Smooth muscle cell (in vitro differentiated cells): Measurements from ENCODE around the gene ALG1. TPM values are rescaled to one million over a fixed set of nuclear protein-coding genes. Genes with fewer than 3 reads are reported as not detected.

Experiments
- DNase-seq: peaks from one replicate; lab custom pipeline; 2025; ENCODE audit not compliant: unreplicated experiment; lab: John Stamatoyannopoulos, UW
- H2AFZ ChIP-seq: fragments of 200-600 bp; sonication (generic); 2 replicates; pipeline ENCODE4 v1.6.0; 2016; ENCODE audit warnings: antibody characterized with exemption, low read depth, mild to moderate bottlenecking
- H3F3A ChIP-seq: fragments of 200-600 bp; sonication (generic); 2 replicates; pipeline ENCODE4 v1.6.0; 2017; ENCODE audit warnings: antibody characterized with exemption, low read depth
- H3K27ac ChIP-seq: fragments of 200-600 bp; sonication (generic); 2 replicates; pipeline ENCODE4 v1.5.1; 2016; ENCODE audit warnings: low read depth, mild to moderate bottlenecking
- H3K27me3 ChIP-seq: fragments of 200-600 bp; sonication (generic); 2 replicates; pipeline ENCODE4 v1.6.1; 2016; ENCODE audit warnings: low read depth, mild to moderate bottlenecking
- H3K36me3 ChIP-seq: fragments of 200-600 bp; sonication (generic); 2 replicates; pipeline ENCODE4 v1.5.1; 2016; ENCODE audit warnings: low read depth
- H3K4me1 ChIP-seq: fragments of 200-600 bp; sonication (generic); 2 replicates; pipeline ENCODE4 v1.5.1; 2016; ENCODE audit warnings: low read depth
- H3K4me2 ChIP-seq: fragments of 200-600 bp; sonication (generic); 2 replicates; pipeline ENCODE4 v1.6.0; 2016; ENCODE audit warnings: mild to moderate bottlenecking
- H3K4me3 ChIP-seq: fragments of 200-600 bp; sonication (generic); 2 replicates; pipeline ENCODE4 v1.5.1; 2016; ENCODE audit warnings: mild to moderate bottlenecking
- H3K79me2 ChIP-seq: fragments of 200-600 bp; sonication (generic); 2 replicates; pipeline ENCODE4 v1.6.0; 2016; ENCODE audit warnings: low read depth, mild to moderate bottlenecking
- H3K9ac ChIP-seq: fragments of 200-600 bp; sonication (generic); 2 replicates; pipeline ENCODE4 v1.6.0; 2016; ENCODE audit warnings: low read depth
- H3K9me3 ChIP-seq: fragments of 200-600 bp; sonication (generic); replicated peaks from 2 replicates; pipeline ENCODE4 v1.5.1; 2016; ENCODE audit warnings: low read depth
- H4K20me1 ChIP-seq: fragments of 200-600 bp; sonication (generic); 2 replicates; pipeline ENCODE4 v1.6.0; 2016; ENCODE audit warnings: low read depth
- WGBS: methylation state at CpG from one replicate; pipeline ENCODE4 v1.1.7; 2016; ENCODE audit warnings: low lambda C conversion rate; 5-methylcytosine and 5-hydroxymethylcytosine counted together
- polyA plus RNA-seq: library from polyadenylated mRNA; unstranded; fragments of >200 nt; fragmentation: Nextera tagmentation; extraction: Ambion mirVana; gene quantifications from 2 replicates; pipeline ENCODE4 v1.2.1, GENCODE V29; 2016
- total RNA-seq: library from RNA; depleted of rRNA; stranded (reverse); fragments of >200 nt; gene quantifications from 2 replicates; pipeline ENCODE4 v1.2.3, GENCODE V29; 2014
- TF ChIP-seq, protein P1 (sequence below): fragments of 200-600 bp; sonication (generic); IDR thresholded peaks from 2 replicates; pipeline ENCODE4 v1.5.1; 2017; ENCODE audit warnings: borderline replicate concordance, mild to moderate bottlenecking, antibody characterized with exemption; ENCODE audit not compliant: insufficient read depth, poor library complexity, severe bottlenecking

Gene ALG1
- total and polyA plus RNA-seq, 2 experiments from 2014 or later, result 22.6 to 32.9 TPM

- Histone ChIP-seq H3K4me1 (peaks cover 9% of the 10 kb centered on the region), H4K20me1 (no peaks in the 10 kb centered on the region), H3K27me3 (no peaks in the 10 kb centered on the region), H3K9me3 (no peaks in the 10 kb centered on the region), H3K79me2 (no peaks in the 10 kb centered on the region), H3K9ac (no peak overlapping the region), H3F3A (no peaks in the 10 kb centered on the region), H3K27ac (no peak overlapping the region), H3K4me3 (no peak overlapping the region), H3K4me2 (no peak overlapping the region), H2AFZ (no peak overlapping the region), H3K36me3 (no peaks in the 10 kb centered on the region)
- no peak for DNase-seq
- TF ChIP-seq, protein P1, sequence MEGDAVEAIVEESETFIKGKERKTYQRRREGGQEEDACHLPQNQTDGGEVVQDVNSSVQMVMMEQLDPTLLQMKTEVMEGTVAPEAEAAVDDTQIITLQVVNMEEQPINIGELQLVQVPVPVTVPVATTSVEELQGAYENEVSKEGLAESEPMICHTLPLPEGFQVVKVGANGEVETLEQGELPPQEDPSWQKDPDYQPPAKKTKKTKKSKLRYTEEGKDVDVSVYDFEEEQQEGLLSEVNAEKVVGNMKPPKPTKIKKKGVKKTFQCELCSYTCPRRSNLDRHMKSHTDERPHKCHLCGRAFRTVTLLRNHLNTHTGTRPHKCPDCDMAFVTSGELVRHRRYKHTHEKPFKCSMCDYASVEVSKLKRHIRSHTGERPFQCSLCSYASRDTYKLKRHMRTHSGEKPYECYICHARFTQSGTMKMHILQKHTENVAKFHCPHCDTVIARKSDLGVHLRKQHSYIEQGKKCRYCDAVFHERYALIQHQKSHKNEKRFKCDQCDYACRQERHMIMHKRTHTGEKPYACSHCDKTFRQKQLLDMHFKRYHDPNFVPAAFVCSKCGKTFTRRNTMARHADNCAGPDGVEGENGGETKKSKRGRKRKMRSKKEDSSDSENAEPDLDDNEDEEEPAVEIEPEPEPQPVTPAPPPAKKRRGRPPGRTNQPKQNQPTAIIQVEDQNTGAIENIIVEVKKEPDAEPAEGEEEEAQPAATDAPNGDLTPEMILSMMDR, result no peak
- WGBS, result 66% methylated on average over 19 of the region's 19 CpGs
Observed at GRCh38 chr16:5062790-5063765, 8.6 kb upstream of the ALG1 start.

DNA sequence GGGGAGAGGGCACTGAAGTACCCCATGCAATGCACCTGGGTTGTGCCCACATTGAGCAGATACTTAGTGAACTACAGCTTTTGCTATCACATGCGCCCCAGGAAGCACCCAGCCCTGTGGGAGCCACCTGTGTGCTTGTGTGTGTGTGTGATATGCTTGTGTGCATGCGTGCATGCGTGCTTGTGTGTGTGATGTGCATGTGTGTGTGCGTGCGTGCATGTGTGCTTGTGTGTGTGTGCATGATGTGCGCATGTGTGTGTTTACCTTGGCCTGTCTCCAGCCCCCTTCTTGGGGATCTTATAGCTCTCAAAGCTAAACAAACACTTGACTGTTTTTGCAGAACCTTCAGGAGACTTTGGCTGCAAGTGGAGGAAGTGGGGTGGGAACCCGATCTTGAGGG lies 6.7 kb upstream of the ALG1 start:
- H3K9ac ChIP-seq, result no peak overlapping the region
- no peaks in the 10 kb centered on the region for H3K9me3 ChIP-seq
- no peaks in the 10 kb centered on the region for H3K79me2 ChIP-seq
- no peaks in the 10 kb centered on the region for H3K27me3 ChIP-seq
- no peak overlapping the region for H3K27ac ChIP-seq
- no peak overlapping the region for H3K4me2 ChIP-seq
- no peaks in the 10 kb centered on the region for H3F3A ChIP-seq
- no peaks in the 10 kb centered on the region for H4K20me1 ChIP-seq
- H3K4me3 ChIP-seq, result no peak overlapping the region
- DNase-seq, result no peak
- no peak overlapping the region for H2AFZ ChIP-seq
- peaks cover 2% of the 10 kb centered on the region for H3K4me1 ChIP-seq
- WGBS, result 96% methylated on average over 7 of the region's 7 CpGs
- no peaks in the 10 kb centered on the region for H3K36me3 ChIP-seq
- TF ChIP-seq, protein P1, result no peak

- Histone ChIP-seq H3K4me3 (no peak overlapping the region), H3K4me1 (no peaks in the 10 kb centered on the region), H3F3A (no peaks in the 10 kb centered on the region), H3K27ac (no peak overlapping the region), H3K36me3 (no peaks in the 10 kb centered on the region), H3K4me2 (no peak overlapping the region), H3K79me2 (no peaks in the 10 kb centered on the region), H4K20me1 (no peaks in the 10 kb centered on the region), H3K9me3 (no peaks in the 10 kb centered on the region), H3K9ac (no peak overlapping the region), H2AFZ (no peak overlapping the region), H3K27me3 (no peaks in the 10 kb centered on the region)
- TF ChIP-seq, protein P1, result no peak
- WGBS, result 79% methylated on average over 8 of the region's 8 CpGs
- DNase-seq, result no peak
Observed at GRCh38 chr16:5065326-5065725, 6.3 kb upstream of the ALG1 start.

DNA sequence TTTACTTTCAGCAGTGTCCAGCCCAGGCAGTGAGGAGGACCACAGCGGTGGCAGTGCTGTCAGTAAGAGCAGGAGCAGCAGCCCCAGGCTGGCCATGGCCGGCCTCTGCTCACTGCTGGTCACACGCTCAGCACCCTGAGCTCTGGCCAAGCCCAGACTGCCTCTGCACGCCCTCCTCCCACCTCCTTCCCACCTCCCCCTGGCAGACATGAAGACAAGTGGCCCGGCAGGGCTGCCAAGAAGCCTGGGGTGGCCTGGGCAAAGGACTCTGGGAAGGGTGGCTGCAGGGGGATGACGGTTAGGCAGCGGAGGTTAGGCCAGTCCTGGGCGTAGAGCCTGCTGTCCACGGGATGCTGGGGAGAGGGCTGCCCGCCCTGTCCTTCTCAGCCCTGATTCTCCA lies 5.8 kb upstream of the ALG1 start, which contains the start of gene C16orf89:
Gene C16orf89 (minus strand): TSS at position 144 of the 400 bp plus-strand sequence. CDS start 48 bp downstream, at position 96.
- Histone ChIP-seq H3K4me2 (no peak within 1 kb of the TSS), H3K79me2 (no peaks in the 10 kb centered on the region), H3K27ac (no peak within 1 kb of the TSS), H4K20me1 (no peaks in the 10 kb centered on the region), H3K9ac (no peak within 1 kb of the TSS), H3K36me3 (no peaks in the 10 kb centered on the region), H3K9me3 (no peaks in the 10 kb centered on the region), H3K4me3 (no peak within 1 kb of the TSS), H3K4me1 (no peaks in the 10 kb centered on the region), H3K27me3 (no peaks in the 10 kb centered on the region), H3F3A (no peaks in the 10 kb centered on the region), H2AFZ (no peak within 1 kb of the TSS)
- DNase-seq, result no peak
- 84% methylated on average over 10 of the region's 10 CpGs for WGBS
- TF ChIP-seq, protein P1, result no peak
